GM21381 (cell line): ENCODE measurements around the gene NUB1.

Experiments used
- ATAC-seq: cut with Tn5 transposase; IDR thresholded peaks from one replicate; pipeline ENCODE4 v1.9.1; 2021; ENCODE audit warnings: mild to moderate bottlenecking, moderate library complexity; ENCODE audit not compliant: unreplicated experiment

The NUB1 gene

DNA sequence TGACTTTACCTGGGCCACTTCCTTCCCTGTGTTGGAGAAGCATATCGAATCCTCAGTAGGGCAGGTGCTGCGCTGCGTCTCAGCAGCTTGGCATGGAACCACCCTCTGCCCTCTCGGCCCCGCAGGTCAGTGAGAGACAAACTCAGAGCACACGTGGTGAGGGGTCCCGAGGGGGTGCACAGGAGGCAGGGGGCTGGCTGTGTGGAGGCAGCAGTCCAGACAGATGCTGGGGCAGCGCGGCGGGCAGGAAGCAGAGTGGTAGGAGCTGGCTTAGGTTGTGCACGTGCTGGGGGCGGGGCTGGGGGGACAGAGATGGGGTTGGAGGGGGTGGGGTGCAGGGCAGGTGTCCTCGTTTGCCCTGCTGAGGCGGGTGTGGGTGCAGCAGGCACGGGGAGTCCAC lies 33.1 kb downstream of the NUB1 start:
- ATAC-seq: no peak

- no peak for ATAC-seq
Measured at GRCh38 chr7:151375530-151376217, 34.1 kb downstream of the NUB1 start.

GRCh38 chr7:151376218-151376902 lies 34.7 kb downstream of the NUB1 start:
- no peak for ATAC-seq

DNA sequence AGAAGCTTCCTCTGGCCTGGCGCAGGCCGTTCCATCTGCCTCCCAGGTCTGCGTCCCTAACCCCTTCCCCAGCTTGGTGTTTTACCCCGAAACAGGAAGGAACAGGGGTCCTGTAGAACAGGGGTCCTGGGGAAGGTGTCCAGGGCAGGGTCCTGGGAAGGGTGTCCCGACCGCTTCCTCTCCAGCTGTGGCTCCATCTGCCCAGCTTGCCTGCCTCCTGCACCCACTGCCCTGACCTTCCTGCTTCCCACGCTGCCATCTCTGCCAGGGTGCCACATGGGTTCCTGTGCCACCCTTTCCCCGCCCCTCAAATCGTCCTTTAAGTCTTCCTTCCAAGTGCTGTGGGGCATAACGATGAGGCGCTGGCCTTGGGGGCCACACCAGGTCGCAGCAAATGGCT lies 35.8 kb downstream of the NUB1 start:
- no peak for ATAC-seq

DNA sequence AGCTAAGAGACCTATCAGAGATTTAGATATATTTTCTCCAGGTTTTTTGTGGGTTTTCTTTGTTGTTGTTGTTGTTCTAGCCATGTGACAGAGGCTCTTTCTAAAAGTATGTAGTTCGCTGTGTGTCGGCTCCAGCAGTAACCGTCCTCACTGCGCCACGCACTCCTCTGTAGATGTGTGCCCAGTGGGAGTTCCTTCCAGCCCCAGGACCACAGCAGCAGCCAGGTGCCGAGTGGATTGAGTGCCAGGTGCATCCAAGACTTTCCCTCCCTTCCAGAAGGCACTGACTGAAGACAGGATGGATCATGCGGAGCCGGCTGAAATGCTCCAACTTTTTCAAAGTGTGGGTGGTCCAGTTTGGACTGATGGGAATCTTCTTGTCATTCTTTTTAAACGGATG lies 36.4 kb downstream of the NUB1 start:
- ATAC-seq: no peak

DNA sequence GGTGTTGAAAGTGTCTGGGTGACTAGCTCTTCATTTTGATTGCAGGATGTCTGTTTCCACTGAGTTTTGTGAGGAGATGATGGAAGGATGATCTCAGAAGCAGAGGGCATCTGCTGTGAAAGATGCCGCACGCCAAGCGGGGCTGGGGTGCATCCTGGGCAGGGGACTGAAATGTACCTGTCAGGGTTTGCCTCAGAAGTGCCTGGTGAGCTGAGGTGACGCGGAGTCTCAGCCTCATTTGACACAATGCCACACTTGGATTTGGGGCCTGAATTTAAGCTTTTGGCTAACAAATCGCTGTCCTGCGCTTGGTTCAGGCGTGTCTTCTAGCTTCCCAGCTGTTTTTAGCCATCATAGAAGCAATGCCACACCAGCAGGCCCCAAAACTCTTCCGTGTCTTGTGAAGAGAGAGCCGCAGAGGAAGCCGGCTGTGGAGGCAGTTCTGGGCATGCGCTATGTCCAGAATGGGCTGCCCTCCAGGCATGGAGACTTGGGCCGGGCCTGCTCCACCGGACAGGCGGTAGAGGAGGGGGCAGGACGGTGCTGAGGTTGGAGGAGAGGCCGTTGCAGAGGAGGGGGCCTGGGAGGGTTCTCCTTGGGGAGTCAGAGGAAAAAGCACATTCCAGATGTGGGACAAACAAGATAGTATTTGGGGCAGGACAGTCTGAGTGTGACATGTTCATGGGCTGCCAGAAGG lies 37.0 kb downstream of the NUB1 start:
- no peak for ATAC-seq

DNA sequence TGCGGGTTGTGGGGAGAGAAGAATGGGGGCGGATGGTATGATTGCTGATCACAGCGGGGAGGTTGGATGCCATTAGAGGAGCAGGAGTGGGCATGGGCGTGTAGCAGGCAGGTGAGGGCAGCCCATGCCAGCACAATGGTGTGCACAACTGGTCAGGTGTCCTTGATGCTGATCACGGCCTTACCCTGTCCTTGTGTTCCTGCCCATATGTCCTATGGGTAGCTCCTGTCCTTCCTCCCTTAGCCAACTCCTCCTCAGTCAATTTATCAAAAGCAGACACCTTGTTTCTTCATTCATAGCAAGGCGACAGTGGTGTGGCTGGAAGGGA lies 37.5 kb downstream of the NUB1 start:
- no peak for ATAC-seq

- no peak for ATAC-seq
Measured at GRCh38 chr7:151379534-151380198, 38.1 kb downstream of the NUB1 start.

GRCh38 chr7:151380199-151381097 lies 38.8 kb downstream of the NUB1 start:
- no peak for ATAC-seq

DNA sequence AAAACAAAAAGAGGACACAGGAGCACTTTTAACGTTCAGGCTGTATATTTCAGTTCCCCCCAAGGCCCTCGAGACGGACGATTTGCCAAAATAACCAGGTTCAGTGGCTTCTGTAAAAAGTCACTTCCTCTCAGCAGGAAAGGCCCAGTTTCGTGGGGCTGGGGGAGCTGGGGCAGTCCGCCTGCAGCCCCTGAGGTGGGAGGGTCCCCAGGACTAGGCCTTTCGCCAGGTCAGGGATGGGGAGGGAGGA lies 39.4 kb downstream of the NUB1 start:
- no peak for ATAC-seq

- ATAC-seq: no peak
Measured at GRCh38 chr7:151381348-151382078, 39.9 kb downstream of the NUB1 start.

- no peak for ATAC-seq
Measured at GRCh38 chr7:151382079-151382885, 40.7 kb downstream of the NUB1 start.

DNA sequence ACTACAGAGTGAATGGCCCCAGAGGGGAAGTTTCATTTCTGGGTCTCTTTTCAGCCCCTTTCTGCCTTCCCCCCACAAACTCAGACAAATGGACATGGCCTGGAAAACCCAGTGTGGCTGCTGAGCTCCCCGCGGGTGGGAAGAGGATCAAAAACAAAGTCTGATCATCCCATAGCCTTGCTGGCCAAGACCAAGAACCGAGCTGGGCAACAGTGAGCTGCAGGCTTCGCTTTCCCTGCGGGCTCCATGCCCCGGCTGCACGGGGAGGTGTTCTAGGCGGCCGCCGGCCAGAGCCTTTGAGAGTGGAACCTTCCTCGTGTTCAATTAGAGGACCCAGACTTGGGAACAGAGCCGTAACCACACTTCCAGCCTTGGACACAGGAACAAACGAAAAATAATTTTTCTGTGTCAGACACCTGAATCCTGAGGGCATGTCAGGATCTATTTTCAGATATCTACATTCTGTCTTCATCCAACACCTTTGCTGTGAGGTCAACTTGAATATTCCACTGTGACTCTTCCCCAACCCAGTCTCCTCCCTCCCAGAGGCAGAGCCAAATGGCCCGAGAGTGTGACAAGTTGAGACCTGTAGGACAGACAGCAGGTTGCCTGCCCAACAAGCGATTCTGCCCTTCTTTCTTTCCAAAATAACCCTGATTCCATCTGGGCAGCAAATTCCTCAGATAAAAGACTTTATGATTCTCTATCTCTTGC lies 42.2 kb downstream of the NUB1 start:
- ATAC-seq: no peak

- ATAC-seq: no peak
Measured at GRCh38 chr7:151384352-151384697, 42.7 kb downstream of the NUB1 start.

GRCh38 chr7:151384776-151385625 lies 43.4 kb downstream of the NUB1 start:
- no peak for ATAC-seq

DNA sequence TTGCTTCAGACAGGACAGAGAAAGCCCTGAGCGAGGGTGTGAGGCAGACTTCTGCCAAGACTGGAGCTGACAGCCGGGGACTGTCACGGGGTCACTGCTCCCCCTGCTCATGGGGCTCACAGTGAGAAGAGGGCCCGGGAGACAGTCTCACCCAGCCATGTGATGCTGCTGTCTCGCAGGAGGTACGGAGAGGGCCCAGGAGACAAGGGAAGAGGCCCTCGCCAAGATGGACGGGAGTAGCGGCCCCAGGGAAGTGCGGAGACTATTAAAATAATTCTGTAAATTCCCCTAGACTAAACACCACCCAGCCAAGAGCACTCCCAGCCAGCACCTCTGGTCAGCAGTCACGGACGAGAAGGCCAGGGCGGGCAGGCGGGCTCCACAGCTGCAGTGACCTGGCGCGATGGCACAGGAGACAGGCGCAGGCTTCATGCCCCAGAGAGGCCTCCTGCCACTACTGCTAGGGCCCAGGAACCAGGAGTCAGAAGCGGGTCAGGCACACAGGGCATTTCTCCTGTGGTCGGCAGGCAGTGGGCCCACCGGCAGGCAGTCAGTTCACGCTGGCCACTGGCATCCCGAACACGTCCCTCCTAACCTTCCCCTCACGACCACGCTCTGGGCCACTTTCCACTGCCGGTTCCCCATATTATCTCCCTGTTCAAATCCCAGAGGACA lies 44.2 kb downstream of the NUB1 start:
- no peak for ATAC-seq

DNA sequence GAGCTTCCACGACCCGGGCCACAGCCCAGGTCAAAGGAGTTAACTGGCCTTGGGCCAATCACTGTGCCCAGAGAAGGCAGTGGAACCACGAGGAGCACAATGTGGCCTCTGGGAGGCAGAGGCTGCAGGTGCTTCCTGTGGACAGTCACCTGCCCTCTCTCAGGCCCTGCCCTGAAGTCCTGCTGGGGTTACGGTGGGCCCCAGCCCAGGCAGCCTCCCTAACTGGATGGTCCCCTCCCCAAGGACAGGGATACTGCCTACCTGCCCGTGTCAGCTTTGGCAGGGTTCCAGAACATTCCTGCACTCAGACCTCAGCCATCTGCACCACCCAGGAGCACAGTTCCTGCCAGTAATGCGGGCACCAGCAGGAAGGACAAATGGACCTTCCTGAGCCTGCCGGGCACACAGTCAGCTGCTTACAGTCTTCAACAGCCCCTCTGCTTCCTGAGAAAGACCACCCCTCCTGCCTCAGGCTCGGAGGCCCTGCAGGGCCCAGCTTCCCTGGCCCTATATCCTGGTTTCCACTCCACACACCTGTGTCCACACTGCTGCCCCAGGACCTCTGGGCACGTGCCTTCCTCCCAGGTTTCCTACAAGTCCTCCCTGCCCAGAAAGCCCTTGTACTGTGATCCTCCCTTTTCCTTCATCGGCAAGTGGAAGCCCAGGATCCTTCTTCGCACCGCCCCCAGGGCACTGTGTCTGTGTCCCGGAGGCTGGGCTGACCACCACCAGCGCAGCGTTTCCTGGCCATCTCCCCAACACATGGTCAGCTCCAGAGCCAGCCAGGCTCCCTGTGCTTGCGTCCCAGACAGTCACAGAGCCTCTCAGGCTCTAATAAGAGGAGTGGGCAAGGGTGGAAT lies 44.9 kb downstream of the NUB1 start:
- no peak for ATAC-seq
